ENCODE results near the gene LIMS3. TPM values are rescaled to one million over a fixed set of nuclear protein-coding genes. Genes with fewer than 3 reads are reported as not detected.
"Not testable (repeated sequence)": the region's sequence is repeated elsewhere in the genome, so short reads cannot be mapped to it uniquely, and the experiment has no call there.

The LIMS3 gene
- total RNA-seq, 1 donor from 2014 or later, result 7.1 TPM

DNA sequence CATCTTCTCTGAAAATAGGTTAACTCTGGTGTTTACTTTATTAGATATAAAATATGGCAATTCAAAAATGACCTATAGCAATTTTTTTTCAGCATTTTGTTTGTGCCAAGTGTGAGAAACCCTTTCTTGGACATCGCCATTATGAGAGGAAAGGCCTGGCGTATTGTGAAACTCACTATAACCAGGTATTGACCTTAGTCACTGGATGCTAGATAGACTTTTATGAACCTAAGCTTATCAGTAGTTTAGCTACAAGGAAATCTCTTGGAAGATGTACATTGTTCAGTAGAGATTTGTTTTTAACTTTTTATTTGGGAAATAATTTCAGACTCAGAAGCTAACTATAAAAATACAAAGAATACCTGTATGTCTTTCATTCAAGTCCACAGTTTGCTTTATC is 21.7 kb downstream of the LIMS3 start:
- H3K36me3 ChIP-seq (ENCODE audit: insufficient read depth, low read length); H3K27me3 Mint-ChIP-seq (ENCODE audit: low read depth, unreplicated experiment); H2AFZ ChIP-seq (ENCODE audit: low read depth, low read length); H3K9me3 Mint-ChIP-seq (ENCODE audit: unreplicated experiment); H3K27ac ChIP-seq (ENCODE audit: low read depth, low read length); H3K4me2 ChIP-seq (ENCODE audit: low read length); H3K4me1 ChIP-seq (ENCODE audit: insufficient read depth, low read length); H3K36me3 Mint-ChIP-seq (ENCODE audit: low read depth, unreplicated experiment); H3K9ac ChIP-seq (ENCODE audit: low read length); H4K20me1 ChIP-seq (ENCODE audit: insufficient read depth, low read length); H3K79me2 ChIP-seq (ENCODE audit: insufficient read depth, low read length); DNase-seq (ENCODE audit: low read depth); FAIRE-seq; H3K4me1 Mint-ChIP-seq (ENCODE audit: low read depth, unreplicated experiment); H3K4me3 Mint-ChIP-seq (ENCODE audit: unreplicated experiment); H3K9me3 ChIP-seq (ENCODE audit: insufficient read depth, low read depth, low read length); H3K27me3 ChIP-seq (ENCODE audit: insufficient read depth, low read length); H3K27ac Mint-ChIP-seq (ENCODE audit: unreplicated experiment); H3K4me3 ChIP-seq (ENCODE audit: insufficient read depth, low read depth, low read length): not testable (repeated sequence)

DNA sequence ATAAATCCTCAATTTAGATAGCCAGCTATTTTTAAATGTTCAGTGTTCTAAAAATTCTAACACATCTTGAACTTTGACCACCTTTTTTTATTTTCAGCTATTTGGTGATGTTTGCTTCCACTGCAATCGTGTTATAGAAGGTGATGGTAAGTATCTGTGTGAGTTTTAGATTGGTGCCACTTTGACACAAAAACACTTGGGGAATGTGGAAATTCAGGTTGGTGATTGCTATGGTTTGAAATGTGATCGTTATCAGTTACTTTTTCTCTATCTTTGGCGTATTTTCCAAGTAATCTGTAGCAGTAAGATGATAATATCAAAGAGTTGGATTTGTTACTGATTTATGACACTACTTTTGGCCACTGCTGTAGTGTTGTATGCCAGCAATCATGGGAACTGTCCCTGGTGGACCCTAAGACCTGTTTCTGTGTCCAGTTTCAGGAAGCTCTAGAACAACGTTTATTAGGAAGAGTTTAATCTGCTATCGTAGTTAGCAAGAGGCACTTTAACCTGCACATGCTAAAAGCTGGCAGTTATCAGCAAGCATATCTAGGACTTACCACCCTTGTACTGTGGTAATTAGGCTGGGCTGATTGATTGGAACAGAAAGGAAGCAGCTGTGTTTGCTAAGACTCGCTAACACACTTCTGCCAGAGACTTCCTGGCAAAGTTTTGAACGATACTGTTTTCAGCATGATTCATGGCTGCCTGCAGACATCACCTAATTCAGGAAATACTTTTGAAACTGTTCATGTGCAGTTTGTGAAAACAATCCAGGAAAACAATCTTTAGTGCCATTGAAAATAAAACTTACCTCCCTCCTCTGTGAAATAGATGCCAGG is 23.3 kb downstream of the LIMS3 start:
- not testable (repeated sequence) for H3K9me3 ChIP-seq (ENCODE audit: insufficient read depth, low read depth, low read length); H3K27me3 ChIP-seq (ENCODE audit: insufficient read depth, low read length); H3K27ac ChIP-seq (ENCODE audit: low read depth, low read length); H3K4me3 Mint-ChIP-seq (ENCODE audit: unreplicated experiment); DNase-seq (ENCODE audit: low read depth); H2AFZ ChIP-seq (ENCODE audit: low read depth, low read length); H3K4me1 ChIP-seq (ENCODE audit: insufficient read depth, low read length); H3K9ac ChIP-seq (ENCODE audit: low read length); H3K4me3 ChIP-seq (ENCODE audit: insufficient read depth, low read depth, low read length); H4K20me1 ChIP-seq (ENCODE audit: insufficient read depth, low read length); H3K27me3 Mint-ChIP-seq (ENCODE audit: low read depth, unreplicated experiment); H3K9me3 Mint-ChIP-seq (ENCODE audit: unreplicated experiment); H3K79me2 ChIP-seq (ENCODE audit: insufficient read depth, low read length); H3K27ac Mint-ChIP-seq (ENCODE audit: unreplicated experiment); H3K36me3 ChIP-seq (ENCODE audit: insufficient read depth, low read length); H3K4me1 Mint-ChIP-seq (ENCODE audit: low read depth, unreplicated experiment); FAIRE-seq; H3K4me2 ChIP-seq (ENCODE audit: low read length); H3K36me3 Mint-ChIP-seq (ENCODE audit: low read depth, unreplicated experiment)

DNA sequence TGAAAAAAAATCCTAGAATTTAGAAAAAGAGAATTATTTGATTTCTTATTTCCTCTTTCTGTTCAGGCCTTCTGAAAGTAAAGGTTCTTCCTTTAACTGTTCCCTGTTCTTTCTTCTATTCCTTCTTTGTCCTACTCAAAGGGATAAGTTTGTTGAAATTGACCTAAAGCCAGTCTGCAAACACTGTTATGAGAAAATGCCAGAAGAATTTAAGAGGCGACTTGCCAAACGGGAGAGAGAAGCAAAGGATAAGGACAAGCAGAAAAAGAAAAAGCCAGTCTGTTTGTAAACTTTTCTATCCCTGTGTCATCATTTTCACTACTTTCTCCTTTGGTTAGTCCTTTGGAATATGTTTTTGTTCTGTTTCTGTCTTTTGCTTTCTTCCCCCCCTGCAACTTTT is 26.0 kb downstream of the LIMS3 start:
- H3K27ac Mint-ChIP-seq (ENCODE audit: unreplicated experiment); H2AFZ ChIP-seq (ENCODE audit: low read depth, low read length); H3K9me3 Mint-ChIP-seq (ENCODE audit: unreplicated experiment); H3K27me3 ChIP-seq (ENCODE audit: insufficient read depth, low read length); H3K27me3 Mint-ChIP-seq (ENCODE audit: low read depth, unreplicated experiment); H3K4me3 ChIP-seq (ENCODE audit: insufficient read depth, low read depth, low read length); H3K9ac ChIP-seq (ENCODE audit: low read length); H3K4me1 ChIP-seq (ENCODE audit: insufficient read depth, low read length); H3K79me2 ChIP-seq (ENCODE audit: insufficient read depth, low read length); H3K36me3 ChIP-seq (ENCODE audit: insufficient read depth, low read length); H3K27ac ChIP-seq (ENCODE audit: low read depth, low read length); H3K9me3 ChIP-seq (ENCODE audit: insufficient read depth, low read depth, low read length); FAIRE-seq; H4K20me1 ChIP-seq (ENCODE audit: insufficient read depth, low read length); DNase-seq (ENCODE audit: low read depth); H3K4me2 ChIP-seq (ENCODE audit: low read length); H3K4me1 Mint-ChIP-seq (ENCODE audit: low read depth, unreplicated experiment); H3K36me3 Mint-ChIP-seq (ENCODE audit: low read depth, unreplicated experiment); H3K4me3 Mint-ChIP-seq (ENCODE audit: unreplicated experiment): not testable (repeated sequence)

DNA sequence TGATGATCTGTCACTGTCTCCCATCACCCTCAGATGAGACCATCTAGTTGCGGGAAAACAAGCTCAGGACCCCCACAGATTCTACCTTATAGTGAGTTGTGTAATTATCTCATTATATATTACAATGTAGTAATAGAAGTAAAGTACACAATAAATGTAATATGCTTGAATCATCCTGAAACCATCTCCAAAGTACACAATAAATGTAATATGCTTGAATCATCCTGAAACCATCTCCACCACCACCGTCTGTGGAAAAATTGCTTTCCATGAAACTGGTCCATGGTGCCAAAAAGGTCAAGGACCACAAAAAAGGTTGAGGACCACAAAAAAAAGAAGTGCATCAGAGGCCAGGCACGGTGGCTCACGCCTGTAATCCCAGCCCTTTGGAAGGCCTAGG is 29.3 kb downstream of the LIMS3 start:
- H3K36me3 Mint-ChIP-seq (ENCODE audit: low read depth, unreplicated experiment); H3K4me3 Mint-ChIP-seq (ENCODE audit: unreplicated experiment); H3K27ac ChIP-seq (ENCODE audit: low read depth, low read length); H3K27me3 Mint-ChIP-seq (ENCODE audit: low read depth, unreplicated experiment); H3K4me3 ChIP-seq (ENCODE audit: insufficient read depth, low read depth, low read length); H3K4me1 ChIP-seq (ENCODE audit: insufficient read depth, low read length); H3K9ac ChIP-seq (ENCODE audit: low read length); H3K4me1 Mint-ChIP-seq (ENCODE audit: low read depth, unreplicated experiment); H3K36me3 ChIP-seq (ENCODE audit: insufficient read depth, low read length); H2AFZ ChIP-seq (ENCODE audit: low read depth, low read length); H3K27me3 ChIP-seq (ENCODE audit: insufficient read depth, low read length); H3K27ac Mint-ChIP-seq (ENCODE audit: unreplicated experiment); DNase-seq (ENCODE audit: low read depth); H3K4me2 ChIP-seq (ENCODE audit: low read length); H3K9me3 Mint-ChIP-seq (ENCODE audit: unreplicated experiment); H4K20me1 ChIP-seq (ENCODE audit: insufficient read depth, low read length); H3K9me3 ChIP-seq (ENCODE audit: insufficient read depth, low read depth, low read length); H3K79me2 ChIP-seq (ENCODE audit: insufficient read depth, low read length): not testable (repeated sequence)
- FAIRE-seq, result peak; percentile 9

DNA sequence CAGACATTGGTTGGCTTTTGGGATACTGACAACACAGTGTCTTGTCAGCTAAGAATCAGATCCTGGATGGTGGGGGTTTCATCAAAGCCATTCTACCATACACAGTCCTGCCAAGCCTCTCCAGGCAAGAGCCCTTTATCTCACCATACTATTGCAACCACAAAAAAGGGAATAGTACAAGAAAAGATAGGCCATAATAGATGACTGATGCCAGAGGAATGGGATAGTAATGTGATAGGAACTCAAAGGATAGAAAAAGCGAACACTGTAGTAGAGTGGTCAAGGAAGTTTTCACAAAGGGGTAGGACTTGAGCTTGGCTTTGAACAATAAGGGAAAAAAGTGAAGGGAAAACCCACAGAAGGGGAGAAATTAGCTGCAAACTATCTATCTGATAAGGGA is 30.7 kb downstream of the LIMS3 start:
- H3K27me3 ChIP-seq (ENCODE audit: insufficient read depth, low read length), result not testable (repeated sequence)

DNA sequence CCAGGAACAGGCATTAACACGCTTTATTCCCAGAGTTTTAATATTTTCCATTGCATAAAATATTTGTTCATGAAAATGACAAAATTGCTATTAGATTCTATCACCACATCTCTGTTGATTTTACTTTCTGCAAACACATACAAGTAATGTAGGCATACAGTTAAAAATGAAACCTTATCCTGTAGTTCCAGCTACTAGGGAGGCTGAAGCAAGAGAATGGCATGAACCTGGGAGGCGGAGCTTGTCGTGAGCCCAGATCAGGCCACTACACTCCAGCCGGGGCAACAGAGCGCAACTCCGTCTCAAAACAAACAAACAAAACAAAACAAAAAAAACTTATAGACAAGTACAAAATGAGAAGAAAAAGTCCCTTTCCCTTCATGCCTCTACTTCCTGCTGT is 38.0 kb downstream of the LIMS3 start:
- not testable (repeated sequence) for H3K4me1 ChIP-seq (ENCODE audit: insufficient read depth, low read length); H3K4me3 Mint-ChIP-seq (ENCODE audit: unreplicated experiment); H3K9me3 Mint-ChIP-seq (ENCODE audit: unreplicated experiment); H3K27ac Mint-ChIP-seq (ENCODE audit: unreplicated experiment); H3K4me1 Mint-ChIP-seq (ENCODE audit: low read depth, unreplicated experiment); H3K4me3 ChIP-seq (ENCODE audit: insufficient read depth, low read depth, low read length); H3K36me3 ChIP-seq (ENCODE audit: insufficient read depth, low read length); H4K20me1 ChIP-seq (ENCODE audit: insufficient read depth, low read length); H3K36me3 Mint-ChIP-seq (ENCODE audit: low read depth, unreplicated experiment); FAIRE-seq; H3K9ac ChIP-seq (ENCODE audit: low read length); H2AFZ ChIP-seq (ENCODE audit: low read depth, low read length); DNase-seq (ENCODE audit: low read depth); H3K9me3 ChIP-seq (ENCODE audit: insufficient read depth, low read depth, low read length); H3K27ac ChIP-seq (ENCODE audit: low read depth, low read length); H3K4me2 ChIP-seq (ENCODE audit: low read length); H3K27me3 Mint-ChIP-seq (ENCODE audit: low read depth, unreplicated experiment); H3K27me3 ChIP-seq (ENCODE audit: insufficient read depth, low read length); H3K79me2 ChIP-seq (ENCODE audit: insufficient read depth, low read length)

More for the DNA sequence above, 30.7 kb downstream of the LIMS3 start:
- H3K9ac ChIP-seq (ENCODE audit: low read length); H3K27me3 Mint-ChIP-seq (ENCODE audit: low read depth, unreplicated experiment); H3K9me3 ChIP-seq (ENCODE audit: insufficient read depth, low read depth, low read length); H3K27ac Mint-ChIP-seq (ENCODE audit: unreplicated experiment); H3K4me2 ChIP-seq (ENCODE audit: low read length); H3K4me3 ChIP-seq (ENCODE audit: insufficient read depth, low read depth, low read length); H3K4me1 ChIP-seq (ENCODE audit: insufficient read depth, low read length); H3K36me3 Mint-ChIP-seq (ENCODE audit: low read depth, unreplicated experiment); H3K36me3 ChIP-seq (ENCODE audit: insufficient read depth, low read length); DNase-seq (ENCODE audit: low read depth); H3K9me3 Mint-ChIP-seq (ENCODE audit: unreplicated experiment); H3K27ac ChIP-seq (ENCODE audit: low read depth, low read length); H3K79me2 ChIP-seq (ENCODE audit: insufficient read depth, low read length); H2AFZ ChIP-seq (ENCODE audit: low read depth, low read length); H3K4me1 Mint-ChIP-seq (ENCODE audit: low read depth, unreplicated experiment); H4K20me1 ChIP-seq (ENCODE audit: insufficient read depth, low read length); H3K4me3 Mint-ChIP-seq (ENCODE audit: unreplicated experiment): not testable (repeated sequence)
- FAIRE-seq, result peak; percentile 95
